ENCODE measurements around the gene LGR6. TPM values are rescaled to one million over a fixed set of nuclear protein-coding genes. Genes with fewer than 3 reads are reported as not detected.

The LGR6 gene
- total and polyA plus RNA-seq, 12 donors: 0.06 to 1.0 (median 0.18) TPM; not detected in 3

DNA sequence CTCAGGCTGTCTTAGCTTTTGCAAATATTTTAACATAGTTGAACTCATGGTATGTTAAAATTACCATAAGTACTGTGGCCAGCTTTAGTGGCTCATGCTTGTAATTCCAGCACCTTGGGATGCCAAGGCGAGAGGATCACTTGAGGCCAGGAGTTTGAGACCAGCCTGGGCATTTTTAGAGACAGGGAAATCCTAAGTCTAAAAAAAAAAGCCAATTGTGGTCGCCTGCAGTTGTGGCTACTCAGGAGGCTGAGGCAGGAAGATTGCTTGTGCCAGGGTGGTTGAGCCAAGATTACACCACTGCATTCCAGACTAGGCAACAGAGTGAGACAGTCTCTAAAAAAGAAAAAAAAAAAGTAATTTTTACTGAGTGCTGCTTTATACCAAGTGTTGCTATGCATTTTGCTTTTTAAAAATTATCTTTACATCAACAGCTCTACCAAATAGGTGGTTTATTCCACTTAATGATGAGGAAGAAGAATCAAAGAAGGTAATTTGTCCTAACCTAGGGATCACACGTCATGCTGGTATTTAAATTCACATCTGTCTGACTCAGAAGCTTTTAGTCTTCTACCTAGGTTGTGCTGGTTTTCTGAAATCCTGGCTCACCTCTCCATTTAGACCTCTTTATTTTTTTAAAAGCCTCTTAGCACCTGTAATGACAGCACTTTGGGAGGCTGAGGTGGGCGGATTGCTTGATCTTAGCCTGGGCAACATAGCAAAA lies 171.7 kb downstream of the LGR6 start:
- Histone ChIP-seq H3K27ac (no peak overlapping the region), H3K4me3 (no peak overlapping the region), H3K27me3 (no peaks in the 10 kb centered on the region), H3K9me3 (replicated peaks in 1 of 3) (no peaks in the 10 kb centered on the region), H3K4me1 (replicated peaks in 1 of 2) (no peaks in the 10 kb centered on the region), H3K36me3 (replicated peaks in 1 of 2) (no peaks in the 10 kb centered on the region)
- intact Hi-C loops (cut with DNase I): no loop called here
- TF ChIP-seq, protein P1, sequence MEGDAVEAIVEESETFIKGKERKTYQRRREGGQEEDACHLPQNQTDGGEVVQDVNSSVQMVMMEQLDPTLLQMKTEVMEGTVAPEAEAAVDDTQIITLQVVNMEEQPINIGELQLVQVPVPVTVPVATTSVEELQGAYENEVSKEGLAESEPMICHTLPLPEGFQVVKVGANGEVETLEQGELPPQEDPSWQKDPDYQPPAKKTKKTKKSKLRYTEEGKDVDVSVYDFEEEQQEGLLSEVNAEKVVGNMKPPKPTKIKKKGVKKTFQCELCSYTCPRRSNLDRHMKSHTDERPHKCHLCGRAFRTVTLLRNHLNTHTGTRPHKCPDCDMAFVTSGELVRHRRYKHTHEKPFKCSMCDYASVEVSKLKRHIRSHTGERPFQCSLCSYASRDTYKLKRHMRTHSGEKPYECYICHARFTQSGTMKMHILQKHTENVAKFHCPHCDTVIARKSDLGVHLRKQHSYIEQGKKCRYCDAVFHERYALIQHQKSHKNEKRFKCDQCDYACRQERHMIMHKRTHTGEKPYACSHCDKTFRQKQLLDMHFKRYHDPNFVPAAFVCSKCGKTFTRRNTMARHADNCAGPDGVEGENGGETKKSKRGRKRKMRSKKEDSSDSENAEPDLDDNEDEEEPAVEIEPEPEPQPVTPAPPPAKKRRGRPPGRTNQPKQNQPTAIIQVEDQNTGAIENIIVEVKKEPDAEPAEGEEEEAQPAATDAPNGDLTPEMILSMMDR (IDR thresholded peaks at IDR 0.05): no peak
- no peak for TF ChIP-seq POLR2A (IDR thresholded peaks at IDR 0.05)
- no peak for DNase-seq
- WGBS, 4 donors: 80 to 87% (median 84%) methylated on average over 4 of the region's 4 CpGs

DNA sequence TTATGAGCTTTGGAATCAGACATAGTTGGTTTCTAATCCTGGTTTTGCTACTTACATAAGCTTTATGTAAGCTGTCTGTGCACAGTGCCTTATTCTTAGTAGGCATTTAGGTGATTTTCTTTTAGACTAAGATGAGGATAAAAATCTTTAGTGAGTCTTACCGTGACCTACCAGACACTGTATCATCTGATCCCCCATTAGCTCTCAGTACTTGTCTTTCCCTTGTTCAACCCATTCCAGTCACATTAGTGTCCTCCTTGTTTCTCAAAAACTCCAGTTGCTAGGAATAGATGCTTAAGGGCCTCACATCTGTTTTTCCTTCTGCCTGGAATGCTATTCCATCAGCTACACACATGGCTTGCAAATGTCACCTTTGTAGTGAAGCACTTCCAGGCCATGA lies 173.7 kb downstream of the LGR6 start:
- DNase-seq: no peak
- intact Hi-C loops (cut with DNase I): no loop called here
- Histone ChIP-seq H3K4me1 (replicated peaks in 1 of 2) (no peaks in the 10 kb centered on the region), H3K9me3 (replicated peaks in 1 of 3) (no peaks in the 10 kb centered on the region), H3K27ac (no peak overlapping the region), H3K27me3 (no peaks in the 10 kb centered on the region), H3K36me3 (replicated peaks in 1 of 2) (no peaks in the 10 kb centered on the region), H3K4me3 (no peak overlapping the region)
- TF ChIP-seq, protein P1 (IDR thresholded peaks at IDR 0.05): no peak
- TF ChIP-seq POLR2A (IDR thresholded peaks at IDR 0.05): no peak
- WGBS, 4 donors: 92 to 100% (median 96%) methylated on average over 1 of the region's 1 CpG

Other genes with a start within 250 kb of the LGR6 start
- 100 to 1,000 TPM in 2 of 9 donors, 10 to 100 TPM in 5, 1 to 10 TPM in 2; 1.3 to 171 (median 67.6) TPM for gene LMOD1, start 247.3 kb upstream of the LGR6 start, total RNA-seq
- 100 to 1,000 TPM in 2 of 3 donors, 10 to 100 TPM in 1; 26.9 to 131 (median 108) TPM for gene LMOD1, start 247.3 kb upstream of the LGR6 start, polyA plus RNA-seq
- gene TIMM17A, start 238.3 kb upstream of the LGR6 start, total RNA-seq: 100 to 1,000 TPM in 2 of 9 donors, 10 to 100 TPM in 7; 26.3 to 178 (median 49.7) TPM
- gene TIMM17A, start 238.3 kb upstream of the LGR6 start, polyA plus RNA-seq: 100 to 1,000 TPM in 1 of 3 donors, 10 to 100 TPM in 2; 28.0 to 172 (median 42.7) TPM
- gene RNPEP, start 211.2 kb upstream of the LGR6 start, total RNA-seq: 10 to 100 TPM; 28.9 to 99.6 (median 66.0) TPM
- gene RNPEP, start 211.2 kb upstream of the LGR6 start, polyA plus RNA-seq: 10 to 100 TPM; 43.8 to 59.6 (median 46.7) TPM
- gene ELF3, start 183.2 kb upstream of the LGR6 start, total RNA-seq: under 1 TPM in 7 of 9 donors, not detected in 2; 0.06 to 0.51 (median 0.41) TPM
- 1 to 10 TPM in 2 of 3 donors, not detected in 1; 1.0 to 1.4 TPM for gene ELF3, start 183.2 kb upstream of the LGR6 start, polyA plus RNA-seq
- gene GPR37L1, start 70.9 kb upstream of the LGR6 start, total RNA-seq: under 1 TPM in 8 of 9 donors, not detected in 1; under 0.01 to 0.49 (median 0.28) TPM
- gene GPR37L1, start 70.9 kb upstream of the LGR6 start, polyA plus RNA-seq: under 1 TPM; 0.02 to 0.24 (median 0.13) TPM
- 100 to 1,000 TPM in 1 of 9 donors, 10 to 100 TPM in 8; 34.3 to 115 (median 58.6) TPM for gene ARL8A, start 49.1 kb upstream of the LGR6 start, total RNA-seq
- 10 to 100 TPM; 26.4 to 71.2 (median 28.6) TPM for gene ARL8A, start 49.1 kb upstream of the LGR6 start, polyA plus RNA-seq
- 10 to 100 TPM in 6 of 9 donors, 1 to 10 TPM in 3; 2.5 to 41.6 (median 19.3) TPM for gene PTPN7, start 33.2 kb upstream of the LGR6 start, total RNA-seq
- gene PTPN7, start 33.2 kb upstream of the LGR6 start, polyA plus RNA-seq: 10 to 100 TPM; 13.4 to 45.4 (median 15.0) TPM
- gene UBE2T, start 148.1 kb downstream of the LGR6 start, total RNA-seq: 10 to 100 TPM in 2 of 9 donors, 1 to 10 TPM in 7; 2.2 to 26.5 (median 3.7) TPM
- gene UBE2T, start 148.1 kb downstream of the LGR6 start, polyA plus RNA-seq: 1 to 10 TPM; 3.0 to 7.7 (median 4.5) TPM
- 10 to 100 TPM; 16.6 to 43.9 (median 22.6) TPM for gene PPP1R12B, start 154.9 kb downstream of the LGR6 start, total RNA-seq
- gene PPP1R12B, start 154.9 kb downstream of the LGR6 start, polyA plus RNA-seq: 10 to 100 TPM in 1 of 3 donors, 1 to 10 TPM in 2; 3.0 to 15.7 (median 5.7) TPM